Thyroid gland (tissue), 4 donors: Measurements from ENCODE around the gene C5.

ENCODE experiments used
- POLR2A ChIP-seq, 2 donors: fragments of 450-650 bp; IDR thresholded peaks; one replicate each; pipeline ENCODE4 v1.6.1; 2017; ENCODE audit warnings: antibody characterized with exemption in 2 of 2, mild to moderate bottlenecking in 2 of 2, moderate library complexity in 1 of 2
- TF ChIP-seq, protein P1 (sequence below), 6 experiments: fragments of 200-600 bp in 3 of 6; fragments of 450-650 bp in 3 of 6; sonication (generic) in 3 of 6; IDR thresholded peaks; one replicate each; pipeline ENCODE4 v1.5.1; 2016 to 2019; ENCODE audit warnings: antibody characterized with exemption in 6 of 6, mild to moderate bottlenecking in 2 of 6, inconsistent platforms in 1 of 6, moderate library complexity in 1 of 6

DNA sequence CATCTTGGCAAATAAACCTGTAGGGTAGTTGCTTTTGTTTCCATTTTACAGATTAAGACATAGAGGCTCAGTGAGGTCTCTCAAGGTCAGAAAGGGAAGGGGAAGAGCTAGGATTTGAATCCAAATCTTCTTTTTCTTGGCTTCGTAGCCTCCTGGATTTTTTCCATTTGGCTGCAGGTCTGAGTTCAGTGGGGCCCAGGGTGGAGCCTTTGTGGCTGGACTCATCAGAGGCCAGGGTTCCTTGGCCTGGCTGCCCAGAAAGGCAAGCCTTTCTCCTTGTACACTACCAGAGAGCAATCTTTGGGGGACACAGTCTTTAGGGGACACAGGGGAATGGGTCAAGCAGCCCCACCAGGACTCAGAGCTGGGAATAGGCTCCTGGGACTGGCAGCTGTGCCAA is 112.9 kb downstream of the C5 start:
- TF ChIP-seq, protein P1, sequence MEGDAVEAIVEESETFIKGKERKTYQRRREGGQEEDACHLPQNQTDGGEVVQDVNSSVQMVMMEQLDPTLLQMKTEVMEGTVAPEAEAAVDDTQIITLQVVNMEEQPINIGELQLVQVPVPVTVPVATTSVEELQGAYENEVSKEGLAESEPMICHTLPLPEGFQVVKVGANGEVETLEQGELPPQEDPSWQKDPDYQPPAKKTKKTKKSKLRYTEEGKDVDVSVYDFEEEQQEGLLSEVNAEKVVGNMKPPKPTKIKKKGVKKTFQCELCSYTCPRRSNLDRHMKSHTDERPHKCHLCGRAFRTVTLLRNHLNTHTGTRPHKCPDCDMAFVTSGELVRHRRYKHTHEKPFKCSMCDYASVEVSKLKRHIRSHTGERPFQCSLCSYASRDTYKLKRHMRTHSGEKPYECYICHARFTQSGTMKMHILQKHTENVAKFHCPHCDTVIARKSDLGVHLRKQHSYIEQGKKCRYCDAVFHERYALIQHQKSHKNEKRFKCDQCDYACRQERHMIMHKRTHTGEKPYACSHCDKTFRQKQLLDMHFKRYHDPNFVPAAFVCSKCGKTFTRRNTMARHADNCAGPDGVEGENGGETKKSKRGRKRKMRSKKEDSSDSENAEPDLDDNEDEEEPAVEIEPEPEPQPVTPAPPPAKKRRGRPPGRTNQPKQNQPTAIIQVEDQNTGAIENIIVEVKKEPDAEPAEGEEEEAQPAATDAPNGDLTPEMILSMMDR (IDR thresholded peaks at IDR 0.05) = no peak
- TF ChIP-seq POLR2A (IDR thresholded peaks at IDR 0.05) = no peak
